Gastrocnemius medialis (tissue), 4 donors: ENCODE results near the gene TEKTIP1.

Experiments
- POLR2A ChIP-seq, 2 donors: fragments of 450-650 bp; IDR thresholded peaks; one replicate each; pipeline ENCODE4 v1.6.1; 2017; ENCODE audit warnings: antibody characterized with exemption in 2 of 2, mild to moderate bottlenecking in 2 of 2, moderate library complexity in 2 of 2
- TF ChIP-seq, protein P1 (sequence below), 5 experiments: fragments of 450-650 bp in 3 of 5; fragments of 200-600 bp in 2 of 5; sonication (generic) in 2 of 5; IDR thresholded peaks in 4 of 5; conservative IDR thresholded peaks in 1 of 5; 1 replicate in 4 of 5; 2 replicates in 1 of 5; pipeline ENCODE4 v1.5.1; 2016 to 2019; ENCODE audit warnings: antibody characterized with exemption in 5 of 5, mild to moderate bottlenecking in 3 of 5, moderate library complexity in 3 of 5

DNA sequence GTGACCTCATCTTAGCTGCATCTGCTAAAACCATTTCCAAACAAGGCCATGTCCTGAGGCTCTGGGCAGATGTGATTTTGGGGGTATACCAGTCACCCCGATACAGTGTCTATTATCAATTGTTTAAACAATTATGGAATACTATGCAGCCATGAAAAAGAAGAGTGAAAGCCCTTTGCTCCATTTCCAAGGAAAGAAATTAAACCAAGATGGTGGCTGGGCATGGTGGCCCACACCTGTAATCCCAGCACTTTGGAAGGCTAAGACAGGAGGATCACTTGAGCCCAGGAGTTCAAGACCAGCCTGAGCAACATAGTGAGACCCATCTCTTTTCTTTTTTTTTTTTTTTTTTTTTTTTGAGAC lies 763 bp downstream of the TEKTIP1 start:
- TF ChIP-seq, protein P1, sequence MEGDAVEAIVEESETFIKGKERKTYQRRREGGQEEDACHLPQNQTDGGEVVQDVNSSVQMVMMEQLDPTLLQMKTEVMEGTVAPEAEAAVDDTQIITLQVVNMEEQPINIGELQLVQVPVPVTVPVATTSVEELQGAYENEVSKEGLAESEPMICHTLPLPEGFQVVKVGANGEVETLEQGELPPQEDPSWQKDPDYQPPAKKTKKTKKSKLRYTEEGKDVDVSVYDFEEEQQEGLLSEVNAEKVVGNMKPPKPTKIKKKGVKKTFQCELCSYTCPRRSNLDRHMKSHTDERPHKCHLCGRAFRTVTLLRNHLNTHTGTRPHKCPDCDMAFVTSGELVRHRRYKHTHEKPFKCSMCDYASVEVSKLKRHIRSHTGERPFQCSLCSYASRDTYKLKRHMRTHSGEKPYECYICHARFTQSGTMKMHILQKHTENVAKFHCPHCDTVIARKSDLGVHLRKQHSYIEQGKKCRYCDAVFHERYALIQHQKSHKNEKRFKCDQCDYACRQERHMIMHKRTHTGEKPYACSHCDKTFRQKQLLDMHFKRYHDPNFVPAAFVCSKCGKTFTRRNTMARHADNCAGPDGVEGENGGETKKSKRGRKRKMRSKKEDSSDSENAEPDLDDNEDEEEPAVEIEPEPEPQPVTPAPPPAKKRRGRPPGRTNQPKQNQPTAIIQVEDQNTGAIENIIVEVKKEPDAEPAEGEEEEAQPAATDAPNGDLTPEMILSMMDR (IDR thresholded peaks at IDR 0.05 in 4 of 5, conservative IDR thresholded peaks at IDR 0.05 in 1 of 5): no peak
- TF ChIP-seq POLR2A (IDR thresholded peaks at IDR 0.05): no peak
